Large intestine (tissue), 3 donors: ENCODE measurements around the gene SYT15. TPM values are rescaled to one million over a fixed set of nuclear protein-coding genes. Genes with fewer than 3 reads are reported as not detected.
"Not testable (repeated sequence)": the region's sequence is repeated elsewhere in the genome, so short reads cannot be mapped to it uniquely, and the experiment has no call there.

Experiments used
- DNase-seq, 2 donors: peaks; one replicate each; pipeline versions ENCODE4 v3.0.0 to v3.0.0-alpha.2; 2013
- H3K27ac ChIP-seq: one replicate; pipeline ENCODE4 v1.5.1; 2013; ENCODE audit warnings: low read length
- H3K27me3 ChIP-seq: 2 replicates; pipeline ENCODE4 v1.6.1; 2013; ENCODE audit warnings: low read length; ENCODE audit not compliant: control insufficient read depth, insufficient read depth
- H3K36me3 ChIP-seq: 2 replicates; pipeline ENCODE4 v1.6.1; 2013; ENCODE audit warnings: low read length; ENCODE audit not compliant: control insufficient read depth, insufficient read depth
- H3K4me1 ChIP-seq: one replicate; pipeline ENCODE4 v1.6.1; 2013; ENCODE audit warnings: low read length; ENCODE audit not compliant: control insufficient read depth, insufficient read depth
- H3K4me3 ChIP-seq: one replicate; pipeline ENCODE4 v1.5.1; 2013; ENCODE audit warnings: low read length
- H3K9me3 ChIP-seq: one replicate; pipeline ENCODE4 v1.6.1; 2013; ENCODE audit warnings: mild to moderate bottlenecking, low read depth, low read length, moderate library complexity; ENCODE audit not compliant: control insufficient read depth
- WGBS: methylation state at CpG from one replicate; pipeline ENCODE4 v1.1.5; 2013; ENCODE audit warnings: low lambda C conversion rate; ENCODE audit not compliant: insufficient coverage; 5-methylcytosine and 5-hydroxymethylcytosine counted together
- polyA plus RNA-seq: library from polyadenylated mRNA; unstranded; fragments of 120-200 nt; gene quantifications from one replicate; pipeline ENCODE4 v1.2.1, GENCODE V29; 2013

Gene SYT15
- polyA plus RNA-seq, 1 donor: 2.5 TPM

GRCh38 chr10:46593307-46593706 is 14.4 kb downstream of the SYT15 start:
- not testable (repeated sequence) for DNase-seq, H3K27ac ChIP-seq, H3K9me3 ChIP-seq, H3K4me3 ChIP-seq, H3K4me1 ChIP-seq, H3K27me3 ChIP-seq, H3K36me3 ChIP-seq
- 100% methylated on average over 4 of the region's 13 CpGs for WGBS

- H3K4me1 ChIP-seq, H3K4me3 ChIP-seq, DNase-seq, H3K36me3 ChIP-seq, H3K9me3 ChIP-seq, H3K27me3 ChIP-seq, H3K27ac ChIP-seq: not testable (repeated sequence)
- WGBS: no CpG with 5 or more reads among the region's 6 CpGs
Measured at GRCh38 chr10:46594453-46595063, 15.6 kb downstream of the SYT15 start.

DNA sequence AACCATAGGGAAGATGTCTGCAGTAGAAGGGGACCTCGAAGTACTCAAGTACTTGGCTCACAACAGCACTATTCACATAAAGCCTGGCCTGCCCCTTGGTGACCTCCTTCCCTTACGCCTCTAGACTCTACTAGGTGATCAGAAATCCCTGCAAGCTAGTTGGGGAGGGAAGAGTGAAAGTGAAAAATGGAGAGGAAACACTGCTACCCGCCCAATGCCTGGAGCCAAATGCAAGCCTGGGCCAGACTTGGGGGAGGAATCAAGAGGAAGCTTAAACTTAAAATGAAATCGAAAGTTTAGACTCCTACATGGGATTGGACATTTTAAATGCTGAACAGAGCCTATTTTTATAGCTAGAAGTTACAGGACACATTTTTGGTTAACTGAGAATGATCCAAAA is 17.6 kb downstream of the SYT15 start:
- no CpG with 5 or more reads among the region's 4 CpGs for WGBS
- H3K27ac ChIP-seq, DNase-seq, H3K27me3 ChIP-seq, H3K9me3 ChIP-seq, H3K4me3 ChIP-seq, H3K4me1 ChIP-seq, H3K36me3 ChIP-seq: not testable (repeated sequence)

DNA sequence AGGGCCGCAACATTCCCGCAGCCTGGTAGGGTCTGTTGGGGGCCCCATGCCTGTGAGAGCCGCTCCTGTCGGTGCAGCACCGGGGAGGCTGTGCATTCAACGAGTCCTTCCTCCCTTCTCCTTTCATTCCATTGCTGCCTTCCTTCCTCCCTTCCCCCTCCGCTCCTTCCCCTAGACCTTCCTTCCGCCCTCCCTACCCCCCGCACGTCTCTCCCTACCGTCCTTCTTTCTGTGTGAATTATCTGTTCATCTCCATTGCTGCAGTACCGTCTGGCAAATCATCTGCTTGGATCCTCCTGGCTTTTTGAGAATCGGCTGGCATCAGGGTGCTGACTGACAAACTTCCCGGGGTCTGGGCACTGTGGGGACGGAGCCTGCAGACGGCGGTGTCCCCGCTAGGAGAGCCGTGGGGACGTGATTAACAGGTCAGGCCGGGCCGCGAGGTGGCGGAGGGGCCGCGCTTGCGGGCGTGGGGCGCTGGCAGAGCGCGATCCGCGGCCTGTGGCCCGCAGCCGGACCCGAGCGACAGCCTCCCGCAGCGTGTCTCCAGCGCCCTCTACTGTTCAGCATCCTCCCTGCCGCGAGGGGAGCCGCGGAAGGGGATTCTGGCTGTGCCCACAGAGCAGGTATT is 18.8 kb downstream of the SYT15 start:
- not testable (repeated sequence) for DNase-seq, H3K27ac ChIP-seq, H3K27me3 ChIP-seq, H3K9me3 ChIP-seq, H3K36me3 ChIP-seq, H3K4me1 ChIP-seq, H3K4me3 ChIP-seq
- no CpG with 5 or more reads among the region's 44 CpGs for WGBS

GRCh38 chr10:46600516-46600915 is 21.6 kb downstream of the SYT15 start:
- not testable (repeated sequence) for H3K9me3 ChIP-seq, H3K36me3 ChIP-seq, H3K27ac ChIP-seq, H3K4me3 ChIP-seq, H3K27me3 ChIP-seq, H3K4me1 ChIP-seq, DNase-seq
- no CpG with 5 or more reads among the region's 1 CpG for WGBS

- H3K27ac ChIP-seq, DNase-seq, H3K4me3 ChIP-seq, H3K27me3 ChIP-seq, H3K4me1 ChIP-seq, H3K36me3 ChIP-seq, H3K9me3 ChIP-seq: not testable (repeated sequence)
- WGBS: no CpG with 5 or more reads among the region's 6 CpGs
Measured at GRCh38 chr10:46615540-46615939, 36.6 kb downstream of the SYT15 start.

DNA sequence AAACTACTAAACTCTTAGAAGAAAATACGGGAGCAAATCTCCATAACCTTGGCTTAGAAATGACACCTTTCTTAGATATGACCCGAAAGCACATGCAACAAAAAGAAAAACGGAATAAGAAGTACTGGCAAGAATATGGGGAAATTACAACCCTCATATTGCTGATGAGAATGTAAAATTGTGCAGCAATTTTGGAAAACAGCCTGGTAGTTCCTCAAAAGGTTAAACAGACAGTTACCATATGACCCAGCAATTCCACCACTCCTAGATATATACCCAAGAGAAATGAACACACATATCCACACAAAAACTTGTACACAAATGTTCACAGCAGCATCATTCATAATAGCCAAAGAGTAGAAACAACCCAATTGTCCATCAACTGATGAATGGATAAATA is 37.3 kb downstream of the SYT15 start:
- DNase-seq, H3K27me3 ChIP-seq, H3K4me1 ChIP-seq, H3K9me3 ChIP-seq, H3K36me3 ChIP-seq, H3K4me3 ChIP-seq, H3K27ac ChIP-seq: not testable (repeated sequence)
- no CpG with 5 or more reads among the region's 3 CpGs for WGBS

- 90% methylated on average over 2 of the region's 4 CpGs for WGBS
- H3K4me1 ChIP-seq, H3K4me3 ChIP-seq, H3K9me3 ChIP-seq, DNase-seq, H3K27ac ChIP-seq, H3K36me3 ChIP-seq, H3K27me3 ChIP-seq: not testable (repeated sequence)
Measured at GRCh38 chr10:46617134-46617533, 38.2 kb downstream of the SYT15 start.

GRCh38 chr10:46617913-46618312 is 39.0 kb downstream of the SYT15 start:
- H3K36me3 ChIP-seq, H3K4me3 ChIP-seq, DNase-seq, H3K27me3 ChIP-seq, H3K9me3 ChIP-seq, H3K4me1 ChIP-seq, H3K27ac ChIP-seq: not testable (repeated sequence)
- WGBS: 83% methylated on average over 1 of the region's 3 CpGs

DNA sequence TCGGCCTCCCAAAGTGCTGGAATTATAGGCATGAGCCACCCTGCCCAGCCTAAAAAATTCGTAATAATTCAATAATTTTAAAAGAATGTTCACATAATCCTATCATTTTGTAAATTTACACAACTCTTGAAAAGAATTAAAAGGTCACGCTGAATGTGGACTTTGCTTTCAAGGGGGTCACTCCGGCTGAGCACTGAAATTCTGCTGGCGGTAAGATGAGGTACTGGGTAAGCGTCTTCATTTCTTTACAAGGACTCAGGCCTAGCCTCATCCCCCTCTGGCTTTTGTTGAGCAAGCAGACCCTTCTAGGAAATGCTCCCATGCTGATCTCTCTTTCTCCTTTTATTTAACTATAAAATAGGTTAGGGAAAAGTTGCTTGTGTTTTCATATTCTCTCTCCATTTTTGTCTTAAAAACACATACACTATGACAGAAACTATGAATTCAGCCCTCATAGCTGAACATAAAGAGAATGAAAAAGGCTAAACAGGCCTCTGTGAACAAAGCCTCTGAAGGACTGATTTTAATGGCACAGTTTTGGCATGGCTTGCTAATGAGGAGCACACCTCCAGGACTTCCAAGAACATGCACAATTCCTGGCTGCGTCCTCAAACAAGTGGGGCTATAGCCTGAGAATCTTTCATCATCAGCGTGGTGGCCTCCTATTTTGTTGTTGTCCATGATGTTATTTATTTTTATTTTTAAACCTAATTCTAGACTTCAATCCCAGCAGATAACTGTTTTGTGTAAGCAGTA is 45.1 kb downstream of the SYT15 start:
- not testable (repeated sequence) for H3K36me3 ChIP-seq, H3K9me3 ChIP-seq, H3K27me3 ChIP-seq, H3K27ac ChIP-seq, DNase-seq, H3K4me3 ChIP-seq, H3K4me1 ChIP-seq
- no CpG with 5 or more reads among the region's 8 CpGs for WGBS

GRCh38 chr10:46629805-46630204 is 50.9 kb downstream of the SYT15 start:
- not testable (repeated sequence) for DNase-seq, H3K4me3 ChIP-seq, H3K36me3 ChIP-seq, H3K27ac ChIP-seq, H3K27me3 ChIP-seq, H3K9me3 ChIP-seq, H3K4me1 ChIP-seq
- no CpG with 5 or more reads among the region's 1 CpG for WGBS
